H1 (cell line): ENCODE data around the gene DDX5. TPM values are rescaled to one million over a fixed set of nuclear protein-coding genes. Genes with fewer than 3 reads are reported as not detected.

ENCODE experiments used
- CTCF ChIA-PET: fragments of 300-600 bp; sonication (Branson Sonifier 250); formaldehyde crosslinking; loops from one replicate; lab custom pipeline; 2021; ENCODE audit not compliant: partially characterized antibody; lab: Charles Lee
- POLR2A ChIA-PET: fragments of 300-600 bp; sonication (Branson Sonifier 250); formaldehyde crosslinking; loops from one replicate; lab custom pipeline; 2021; ENCODE audit warnings: inconsistent platforms; ENCODE audit not compliant: partially characterized antibody; lab: Charles Lee
- DNase-seq, 2 experiments: peaks; one replicate each; pipeline versions ENCODE4 v3.0.0 to v3.0.0-alpha.2; 2010 to 2022; ENCODE audit warnings: low spot score in 2 of 2, low read depth in 1 of 2, mixed read lengths in 1 of 2
- FAIRE-seq: peaks from 2 replicates; lab custom pipeline; 2011; peaks lifted over from hg19 to GRCh38; lab: Jason Lieb, UNC
- H2AFZ ChIP-seq: 2 replicates; pipeline ENCODE4 v1.8.1; 2012; ENCODE audit warnings: low read length, inconsistent platforms
- H2AK5ac ChIP-seq: 2 replicates; pipeline ENCODE4 v1.6.1; 2013; ENCODE audit warnings: low read depth, low read length
- H2BK120ac ChIP-seq: replicated peaks from 2 replicates; pipeline ENCODE3; 2013; ENCODE audit warnings: low read depth, low read length, inconsistent platforms
- H2BK12ac ChIP-seq: 2 replicates; pipeline ENCODE4 v1.6.1; 2013; ENCODE audit warnings: low read depth, low read length
- H2BK15ac ChIP-seq: 2 replicates; pipeline ENCODE4 v1.6.1; 2013; ENCODE audit warnings: low read length
- H2BK20ac ChIP-seq: 2 replicates; pipeline ENCODE4 v1.6.1; 2013; ENCODE audit warnings: low read length
- H2BK5ac ChIP-seq: 2 replicates; pipeline ENCODE4 v1.6.1; 2013; ENCODE audit warnings: low read depth, low read length
- H3K14ac ChIP-seq: 2 replicates; pipeline ENCODE4 v1.6.1; 2013; ENCODE audit warnings: inconsistent platforms; ENCODE audit not compliant: insufficient read length
- H3K18ac ChIP-seq: 2 replicates; pipeline ENCODE4 v1.6.1; 2013; ENCODE audit warnings: low read length; ENCODE audit errors: extremely low read depth
- H3K23ac ChIP-seq: 2 replicates; pipeline ENCODE4 v1.6.1; 2013; ENCODE audit warnings: inconsistent platforms; ENCODE audit not compliant: insufficient read length
- H3K23me2 ChIP-seq: 2 replicates; pipeline ENCODE4 v1.6.1; 2013; ENCODE audit warnings: low read depth, low read length
- H3K27ac ChIP-seq: 2 replicates; pipeline ENCODE4 v1.6.1; 2011; ENCODE audit warnings: low read depth, low read length, inconsistent platforms
- H3K27me3 ChIP-seq, 4 experiments: replicated peaks in 1 of 4; 1 replicate in 1 of 4; 2 replicates in 3 of 4; pipeline versions ENCODE4 v1.6.1 to v1.8.1; 2011 to 2013; ENCODE audit warnings: low read length in 3 of 4, mild to moderate bottlenecking in 3 of 4, inconsistent platforms in 2 of 4, mixed read lengths in 2 of 4, moderate library complexity in 1 of 4; ENCODE audit not compliant: control insufficient read depth in 3 of 4, insufficient read depth in 3 of 4; ENCODE audit errors: extremely low read depth in 1 of 4
- H3K36me3 ChIP-seq, 4 experiments: 2 replicates each; pipeline versions ENCODE4 v1.6.1 to v1.8.1; 2011 to 2013; ENCODE audit warnings: mild to moderate bottlenecking in 4 of 4, low read length in 3 of 4, moderate library complexity in 2 of 4, control low read depth in 1 of 4, inconsistent platforms in 1 of 4; ENCODE audit not compliant: insufficient read depth in 4 of 4, control insufficient read depth in 2 of 4
- H3K4ac ChIP-seq: replicated peaks from 2 replicates; pipeline ENCODE3; 2013; ENCODE audit warnings: low read length, low read depth, mixed read lengths, inconsistent platforms; ENCODE audit not compliant: insufficient read length
- H3K4me1 ChIP-seq, 4 experiments: replicated peaks in 1 of 4; 1 replicate in 1 of 4; 2 replicates in 3 of 4; pipeline versions ENCODE4 v1.6.1 to v1.8.1; 2011 to 2013; ENCODE audit warnings: low read length in 3 of 4, inconsistent platforms in 2 of 4, mixed read lengths in 1 of 4; ENCODE audit not compliant: insufficient read depth in 4 of 4, control insufficient read depth in 3 of 4
- H3K4me2 ChIP-seq, 2 experiments: 2 replicates each; pipeline versions ENCODE4 v1.6.1 to v1.8.1; 2011 to 2013; ENCODE audit warnings: low read depth in 2 of 2, low read length in 2 of 2, control low read depth in 1 of 2, inconsistent platforms in 1 of 2, mild to moderate bottlenecking in 1 of 2; ENCODE audit not compliant: insufficient read depth in 1 of 2
- H3K4me3 ChIP-seq, 4 experiments: fragments of 200-600, 300-600 bp in 1 of 4; sonication (generic), shearing (Covaris generic), sonication (Bioruptor Twin) in 1 of 4; 2 replicates each; pipeline versions ENCODE4 v1.5.1 to v1.8.1; 2011 to 2016; ENCODE audit warnings: low read length in 4 of 4, low read depth in 3 of 4, control low read depth in 2 of 4, inconsistent platforms in 2 of 4, mild to moderate bottlenecking in 2 of 4, mixed read lengths in 1 of 4, moderate library complexity in 1 of 4; ENCODE audit not compliant: insufficient read depth in 2 of 4; ENCODE audit errors: extremely low read depth in 1 of 4
- H3K56ac ChIP-seq: replicated peaks from 2 replicates; pipeline ENCODE3; 2013; ENCODE audit warnings: low read depth, mild to moderate bottlenecking, mixed read lengths, low read length, inconsistent platforms; ENCODE audit not compliant: insufficient read length
- H3K79me1 ChIP-seq: 2 replicates; pipeline ENCODE4 v1.6.1; 2013; ENCODE audit warnings: low read depth, low read length, control low read depth
- H3K79me2 ChIP-seq, 2 experiments: 2 replicates each; pipeline versions ENCODE4 v1.6.1 to v1.8.1; 2012 to 2013; ENCODE audit warnings: low read length in 2 of 2, mild to moderate bottlenecking in 2 of 2, inconsistent platforms in 1 of 2; ENCODE audit not compliant: insufficient read depth in 2 of 2, control insufficient read depth in 1 of 2
- H3K9ac ChIP-seq, 4 experiments: replicated peaks in 1 of 4; 1 replicate in 1 of 4; 2 replicates in 3 of 4; pipeline versions ENCODE4 v1.6.1 to v1.8.1; 2011 to 2013; ENCODE audit warnings: low read depth in 3 of 4, low read length in 3 of 4, control low read depth in 2 of 4, mild to moderate bottlenecking in 2 of 4, moderate library complexity in 2 of 4, inconsistent platforms in 1 of 4; ENCODE audit errors: extremely low read depth in 1 of 4
- H3K9me3 ChIP-seq, 2 experiments: 2 replicates each; pipeline versions ENCODE4 v1.6.1 to v1.8.1; 2012 to 2013; ENCODE audit warnings: mild to moderate bottlenecking in 2 of 2, moderate library complexity in 2 of 2, control low read depth in 1 of 2, inconsistent platforms in 1 of 2, low read depth in 1 of 2, low read length in 1 of 2, mixed read lengths in 1 of 2; ENCODE audit not compliant: insufficient read depth in 2 of 2
- H4K20me1 ChIP-seq, 2 experiments: replicated peaks in 1 of 2; 2 replicates each; pipeline versions ENCODE3 to v1.8.1; 2011 to 2013; ENCODE audit warnings: inconsistent platforms in 2 of 2, low read length in 2 of 2, mild to moderate bottlenecking in 1 of 2; ENCODE audit not compliant: insufficient read depth in 2 of 2, control insufficient read depth in 1 of 2
- H4K5ac ChIP-seq: 2 replicates; pipeline ENCODE4 v1.6.1; 2013; ENCODE audit warnings: low read length, low read depth, mixed read lengths, inconsistent platforms; ENCODE audit not compliant: insufficient read length
- H4K8ac ChIP-seq: 2 replicates; pipeline ENCODE4 v1.8.0; 2013; ENCODE audit warnings: mild to moderate bottlenecking, moderate library complexity, low read length, inconsistent platforms; ENCODE audit not compliant: insufficient read depth; ENCODE audit errors: extremely low read depth
- H4K91ac ChIP-seq: replicated peaks from 2 replicates; pipeline ENCODE3; 2013; ENCODE audit warnings: low read length, mixed read lengths, inconsistent platforms; ENCODE audit not compliant: insufficient read length
- CEBPB ChIP-seq: IDR thresholded peaks from 2 replicates; pipeline ENCODE4 v1.6.1; 2012; ENCODE audit warnings: low read depth, low read length
- TAF1 ChIP-seq: IDR thresholded peaks from 2 replicates; pipeline ENCODE4 v1.6.1; 2011; ENCODE audit warnings: mild to moderate bottlenecking, low read depth, low read length
- WGBS, 2 experiments: shearing (Covaris generic) in 1 of 2; methylation state at CpG; one replicate each; pipeline versions ENCODE4 v1.1.6 to v1.1.7; 2013 to 2015; ENCODE audit warnings: low lambda C conversion rate in 2 of 2, mixed read lengths in 2 of 2, inconsistent platforms in 1 of 2, low coverage in 1 of 2, missing lambda C conversion rate in 1 of 2; ENCODE audit not compliant: insufficient replicate concordance in 2 of 2, insufficient coverage in 1 of 2, insufficient read length in 1 of 2; ENCODE audit errors: extremely low coverage in 1 of 2, missing lambda C conversion rate in 1 of 2; 5-methylcytosine and 5-hydroxymethylcytosine counted together
- polyA plus RNA-seq, 7 experiments: library from polyadenylated mRNA; depleted of rRNA in 3 of 7; stranded (reverse) in 5 of 7; unstranded in 2 of 7; fragments of >200 nt in 5 of 7; fragments of 200-250 nt in 2 of 7; gene quantifications; 1 replicate in 5 of 7; 2 replicates in 1 of 7; 4 replicates in 1 of 7; pipeline versions ENCODE4 v1.2.1 to v1.2.3, GENCODE V29; 2011 to 2013; ENCODE audit warnings: missing spikeins in 2 of 7, mixed read lengths in 2 of 7
- total RNA-seq: library from RNA; stranded (reverse); fragmentation: NEBNext Ultra II Directional; extraction: Animal tissue kit (Norgen Biotek cat#: 25700); gene quantifications from 2 replicates; pipeline ENCODE4 v1.2.1, GENCODE V29; 2021

Gene DDX5
- total and polyA plus RNA-seq, 2 of the 8 experiments (the other 6 are each of a cell fraction or from before 2014, with no cell fraction given) = 572 to 591 TPM

DNA sequence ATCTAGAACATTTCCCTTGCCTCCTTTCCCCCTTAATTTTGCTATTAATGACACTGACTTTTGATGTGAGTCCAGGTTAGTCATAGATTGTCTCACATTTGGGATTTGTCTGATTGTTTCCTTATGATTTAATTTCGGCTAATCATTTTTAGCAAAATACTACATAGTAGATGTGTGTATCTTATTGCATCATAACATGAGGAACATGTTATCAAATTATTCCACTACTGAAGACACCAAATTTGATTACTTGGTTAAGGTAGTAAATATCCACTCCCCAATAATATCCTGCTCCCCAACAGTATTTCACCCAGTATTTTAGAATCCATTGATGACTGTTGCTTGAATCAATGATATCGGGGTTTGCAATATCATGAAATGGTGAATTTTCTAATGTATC lies 12.0 kb downstream of the DDX5 start:
- peaks cover 7 to 36% of the 10 kb centered on the region in 2 experiments; a peak in 3 of 4 replicates for H3K79me2 ChIP-seq
- no peak overlapping the region for H2BK15ac ChIP-seq
- no peak overlapping the region for H3K56ac ChIP-seq
- peaks cover 6% of the 10 kb centered on the region for H3K23me2 ChIP-seq
- H2AK5ac ChIP-seq = no peak overlapping the region
- H3K36me3 ChIP-seq = peaks cover 11 to 57% (median 34%) of the 10 kb centered on the region in 4 experiments
- no peak overlapping the region for H2BK12ac ChIP-seq
- no peak overlapping the region for H3K4ac ChIP-seq
- H3K27me3 ChIP-seq = no peaks in the 10 kb centered on the region
- no peak overlapping the region for H3K9ac ChIP-seq
- H2BK5ac ChIP-seq = no peak overlapping the region
- H3K79me1 ChIP-seq = peaks cover 9% of the 10 kb centered on the region
- H2AFZ ChIP-seq = no peak overlapping the region
- WGBS, 2 experiments = 90% methylated on average over 2 of the region's 2 CpGs; no CpG with 5 or more reads in 1 of the 2 experiments
- peaks cover 0 to 3% (median 0%) of the 10 kb centered on the region in 4 experiments; a peak in 1 of 7 replicates for H3K4me1 ChIP-seq
- H3K4me3 ChIP-seq = peak overlapping the region in 1 of 4 experiments; percentile 70; a peak in 1 of 8 replicates
- TF ChIP-seq CEBPB (0 out of 2 replicates have a peak, but pooled peaks have one; percentile 32), TAF1 (no peak)
- no peak overlapping the region for H3K14ac ChIP-seq
- DNase-seq (no peak), FAIRE-seq (no peak)
- H3K9me3 ChIP-seq = peaks cover 0 to 2% of the 10 kb centered on the region in 2 experiments; a peak in 1 of 4 replicates
- H3K18ac ChIP-seq = no peak overlapping the region
- no peak overlapping the region for H4K8ac ChIP-seq
- ChIA-PET CTCF (no interaction called here), POLR2A (interaction anchor here (11.8 kb wide), 1 partner anchor 11 kb away, joined by 320 read pairs; the partner anchor contains the start of genes CEP95 and DDX5)
- no peak overlapping the region for H3K27ac ChIP-seq
- H3K23ac ChIP-seq = no peak overlapping the region
- no peak overlapping the region for H3K4me2 ChIP-seq
- peaks cover 2 to 3% of the 10 kb centered on the region in 2 experiments for H4K20me1 ChIP-seq
- no peak overlapping the region for H2BK20ac ChIP-seq
- no peak overlapping the region for H4K5ac ChIP-seq
- H4K91ac ChIP-seq = no peak overlapping the region
- H2BK120ac ChIP-seq = no peak overlapping the region
